ENCODE measurements around the gene THOC5. TPM values are rescaled to one million over a fixed set of nuclear protein-coding genes. Genes with fewer than 3 reads are reported as not detected.

THOC5 gene
- total and polyA plus RNA-seq, 8 donors = 32.7 to 44.2 (median 38.3) TPM

DNA sequence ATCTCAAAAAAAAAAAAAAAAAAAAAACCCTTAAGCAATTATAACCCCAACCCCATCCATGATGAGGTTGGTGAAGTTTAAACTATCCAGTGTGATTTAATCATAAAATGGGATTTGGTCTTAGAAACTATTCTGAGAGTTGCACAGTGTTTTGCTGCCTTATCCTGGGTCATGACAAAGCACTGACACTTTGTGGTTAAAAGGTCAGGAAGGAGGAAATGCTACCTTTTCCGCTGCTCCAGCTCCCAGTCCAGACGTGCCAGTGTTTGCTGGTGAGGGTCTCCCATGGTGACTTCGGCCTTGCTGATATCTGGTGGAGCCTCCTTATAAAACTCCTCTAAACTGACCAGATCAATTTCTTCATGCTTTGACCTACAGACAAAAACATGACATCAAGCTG, 14.5 kb downstream of the THOC5 start:
- H3K4me1 ChIP-seq = peaks cover 0 to 6% of the 10 kb centered on the region in 2 donors
- peaks cover 0 to 97% of the 10 kb centered on the region in 2 donors for H3K36me3 ChIP-seq
- intact Hi-C loops (cut with DNase I) = no loop called here
- no peaks in the 10 kb centered on the region for H3K9me3 ChIP-seq
- no peaks in the 10 kb centered on the region for H3K27me3 ChIP-seq
- TF ChIP-seq, protein P1, sequence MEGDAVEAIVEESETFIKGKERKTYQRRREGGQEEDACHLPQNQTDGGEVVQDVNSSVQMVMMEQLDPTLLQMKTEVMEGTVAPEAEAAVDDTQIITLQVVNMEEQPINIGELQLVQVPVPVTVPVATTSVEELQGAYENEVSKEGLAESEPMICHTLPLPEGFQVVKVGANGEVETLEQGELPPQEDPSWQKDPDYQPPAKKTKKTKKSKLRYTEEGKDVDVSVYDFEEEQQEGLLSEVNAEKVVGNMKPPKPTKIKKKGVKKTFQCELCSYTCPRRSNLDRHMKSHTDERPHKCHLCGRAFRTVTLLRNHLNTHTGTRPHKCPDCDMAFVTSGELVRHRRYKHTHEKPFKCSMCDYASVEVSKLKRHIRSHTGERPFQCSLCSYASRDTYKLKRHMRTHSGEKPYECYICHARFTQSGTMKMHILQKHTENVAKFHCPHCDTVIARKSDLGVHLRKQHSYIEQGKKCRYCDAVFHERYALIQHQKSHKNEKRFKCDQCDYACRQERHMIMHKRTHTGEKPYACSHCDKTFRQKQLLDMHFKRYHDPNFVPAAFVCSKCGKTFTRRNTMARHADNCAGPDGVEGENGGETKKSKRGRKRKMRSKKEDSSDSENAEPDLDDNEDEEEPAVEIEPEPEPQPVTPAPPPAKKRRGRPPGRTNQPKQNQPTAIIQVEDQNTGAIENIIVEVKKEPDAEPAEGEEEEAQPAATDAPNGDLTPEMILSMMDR (IDR thresholded peaks at IDR 0.05) = no peak
- DNase-seq (no peak), ATAC-seq (no peak)
- H3K4me3 ChIP-seq = no peak overlapping the region
- no peak overlapping the region for H3K27ac ChIP-seq

DNA sequence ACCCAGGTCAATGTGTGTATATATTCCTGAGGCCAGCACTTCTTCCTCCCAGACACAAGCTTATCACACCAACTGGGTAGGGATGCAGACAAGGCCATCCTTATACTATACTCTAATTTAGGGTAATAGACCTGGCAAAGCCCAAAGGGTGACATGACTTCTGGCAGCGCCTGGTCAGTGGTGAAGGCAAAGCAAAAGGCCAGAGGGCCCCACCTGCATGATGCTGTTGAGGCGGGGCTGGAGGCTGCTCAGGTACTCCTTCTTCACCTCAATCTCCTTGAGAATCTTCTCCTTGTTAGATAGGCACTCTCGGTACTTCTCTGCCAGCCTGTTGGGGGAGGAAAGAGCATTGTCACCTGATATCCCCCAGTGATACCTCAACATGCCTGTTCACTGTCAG, 17.1 kb downstream of the THOC5 start:
- Histone ChIP-seq H3K9me3 (no peaks in the 10 kb centered on the region), H3K27me3 (no peaks in the 10 kb centered on the region), H3K27ac (no peak overlapping the region), H3K4me3 (no peak overlapping the region), H3K4me1 (no peaks in the 10 kb centered on the region), H3K36me3 (peaks cover 0 to 99% of the 10 kb centered on the region in 2 donors)
- intact Hi-C loops (cut with DNase I) = no loop called here
- TF ChIP-seq, protein P1 (IDR thresholded peaks at IDR 0.05) = no peak
- ATAC-seq (no peak), DNase-seq (no peak)

DNA sequence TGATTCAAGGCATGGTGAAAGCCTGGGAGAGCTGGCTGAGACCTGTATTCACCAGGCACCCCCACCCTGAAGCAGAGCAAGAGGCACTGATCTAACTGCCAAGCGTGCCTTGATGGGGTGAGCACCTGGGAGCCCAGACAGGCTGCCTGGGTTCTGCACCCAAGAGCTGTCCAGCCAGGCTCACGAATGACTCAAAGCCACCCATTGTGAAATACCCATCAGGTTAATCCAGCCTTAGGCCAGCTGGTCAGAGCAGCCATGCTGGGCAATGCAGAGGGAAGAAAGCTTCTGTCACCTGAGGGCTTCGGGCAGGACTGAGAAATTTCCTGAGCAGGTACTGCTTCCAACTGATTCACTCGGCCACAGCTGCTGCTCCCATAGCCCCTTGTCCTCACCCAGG, 22.1 kb downstream of the THOC5 start:
- Histone ChIP-seq H3K9me3 (no peaks in the 10 kb centered on the region), H3K27me3 (no peaks in the 10 kb centered on the region), H3K4me3 (no peak overlapping the region), H3K27ac (no peak overlapping the region), H3K4me1 (no peaks in the 10 kb centered on the region), H3K36me3 (peaks cover 0 to 100% of the 10 kb centered on the region in 2 donors)
- TF ChIP-seq, protein P1 (IDR thresholded peaks at IDR 0.05) = no peak
- DNase-seq (no peak), ATAC-seq (no peak)
- intact Hi-C loops (cut with DNase I) = no loop called here

DNA sequence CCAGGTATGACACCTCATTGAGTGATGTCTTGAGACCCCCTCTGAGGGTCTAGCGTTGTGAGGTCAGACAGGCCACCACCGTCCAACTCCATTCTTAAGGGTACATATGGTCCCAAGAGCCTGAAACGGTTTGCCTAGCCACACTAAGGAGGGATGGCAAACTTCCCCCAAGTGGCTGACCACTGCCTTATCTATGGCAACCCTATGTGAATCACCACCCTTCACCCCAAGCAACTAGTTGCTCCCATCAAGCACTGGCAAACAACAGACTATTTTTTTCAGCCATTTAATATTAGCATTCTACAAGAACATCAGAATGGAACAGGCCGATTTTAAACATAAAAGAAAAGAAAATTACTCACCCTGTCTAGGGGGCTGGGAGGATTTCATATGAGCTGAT, 22.8 kb downstream of the THOC5 start:
- TF ChIP-seq, protein P1 (IDR thresholded peaks at IDR 0.05) = no peak
- Histone ChIP-seq H3K4me1 (no peaks in the 10 kb centered on the region), H3K27ac (no peak overlapping the region), H3K27me3 (no peaks in the 10 kb centered on the region), H3K9me3 (no peaks in the 10 kb centered on the region), H3K36me3 (peaks cover 0 to 100% of the 10 kb centered on the region in 2 donors), H3K4me3 (no peak overlapping the region)
- DNase-seq (no peak), ATAC-seq (no peak)
- intact Hi-C loops (cut with DNase I) = no loop called here

DNA sequence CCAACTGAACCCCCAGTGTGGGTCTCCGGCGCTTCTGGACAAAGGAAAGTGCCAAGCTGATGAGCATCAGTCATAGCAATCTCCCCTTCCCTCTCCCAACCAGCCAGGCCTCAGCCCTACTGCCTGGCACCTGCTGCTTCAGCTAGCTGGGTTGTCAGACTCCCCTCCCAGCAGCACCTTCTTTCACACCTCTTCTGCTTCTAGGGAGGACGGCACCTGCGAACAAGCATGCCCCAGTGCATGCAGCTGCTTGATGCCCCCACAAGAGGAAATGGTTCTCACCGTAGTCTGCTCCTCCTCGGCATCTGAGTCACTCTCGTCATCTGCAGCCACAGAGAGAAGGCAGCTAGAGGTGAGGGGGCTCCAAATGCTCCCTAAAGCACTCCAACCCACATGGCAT, 25.4 kb downstream of the THOC5 start:
- peaks cover 0 to 100% of the 10 kb centered on the region in 2 donors for H3K36me3 ChIP-seq
- no peaks in the 10 kb centered on the region for H3K27me3 ChIP-seq
- no peaks in the 10 kb centered on the region for H3K4me1 ChIP-seq
- no peaks in the 10 kb centered on the region for H3K9me3 ChIP-seq
- TF ChIP-seq, protein P1 (IDR thresholded peaks at IDR 0.05) = no peak
- no peak overlapping the region for H3K27ac ChIP-seq
- intact Hi-C loops (cut with DNase I) = no loop called here
- H3K4me3 ChIP-seq = no peak overlapping the region
- DNase-seq = no peak
- no peak for ATAC-seq

Measured in left lung (tissue), 10 donors.